ENCODE data around the gene DEAF1.

DNA sequence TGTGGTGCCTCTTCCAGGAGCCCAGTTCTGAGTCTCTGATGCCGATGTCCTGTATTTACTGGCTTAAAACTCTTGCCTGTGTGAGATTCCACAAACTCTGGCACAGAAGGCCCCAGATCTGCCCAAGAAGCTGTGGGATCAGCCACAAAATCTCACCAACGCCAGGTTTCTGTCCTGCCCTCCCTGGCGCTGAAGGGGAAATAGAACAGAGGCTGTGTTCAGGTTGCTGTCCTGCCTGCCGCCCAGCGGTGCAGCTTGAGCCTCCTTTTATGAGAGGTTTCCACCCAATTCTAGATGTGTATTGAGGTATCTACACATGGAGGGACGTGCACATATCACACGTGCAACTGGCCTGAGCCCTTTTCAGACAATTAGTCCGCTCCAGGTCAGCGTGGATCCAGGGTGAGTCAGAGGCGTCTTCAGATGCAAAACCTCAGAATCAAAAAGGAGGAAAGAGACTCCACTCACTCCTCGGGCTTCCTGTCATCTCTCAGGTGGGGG, 2.8 kb upstream of the DEAF1 start:
- TF ChIP-seq, protein P1, sequence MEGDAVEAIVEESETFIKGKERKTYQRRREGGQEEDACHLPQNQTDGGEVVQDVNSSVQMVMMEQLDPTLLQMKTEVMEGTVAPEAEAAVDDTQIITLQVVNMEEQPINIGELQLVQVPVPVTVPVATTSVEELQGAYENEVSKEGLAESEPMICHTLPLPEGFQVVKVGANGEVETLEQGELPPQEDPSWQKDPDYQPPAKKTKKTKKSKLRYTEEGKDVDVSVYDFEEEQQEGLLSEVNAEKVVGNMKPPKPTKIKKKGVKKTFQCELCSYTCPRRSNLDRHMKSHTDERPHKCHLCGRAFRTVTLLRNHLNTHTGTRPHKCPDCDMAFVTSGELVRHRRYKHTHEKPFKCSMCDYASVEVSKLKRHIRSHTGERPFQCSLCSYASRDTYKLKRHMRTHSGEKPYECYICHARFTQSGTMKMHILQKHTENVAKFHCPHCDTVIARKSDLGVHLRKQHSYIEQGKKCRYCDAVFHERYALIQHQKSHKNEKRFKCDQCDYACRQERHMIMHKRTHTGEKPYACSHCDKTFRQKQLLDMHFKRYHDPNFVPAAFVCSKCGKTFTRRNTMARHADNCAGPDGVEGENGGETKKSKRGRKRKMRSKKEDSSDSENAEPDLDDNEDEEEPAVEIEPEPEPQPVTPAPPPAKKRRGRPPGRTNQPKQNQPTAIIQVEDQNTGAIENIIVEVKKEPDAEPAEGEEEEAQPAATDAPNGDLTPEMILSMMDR (conservative IDR thresholded peaks at IDR 0.05 in 1 of 2, IDR thresholded peaks at IDR 0.05 in 1 of 2; ENCODE audit: low read depth in 1 of 2, low read length in 2 of 2): no peak
- TF ChIP-seq EZH2 (IDR thresholded peaks at IDR 0.05; ENCODE audit: low read length, missing control alignments): no peak

Data from fibroblast of lung (primary cell).